GM23338 (cell line): Measurements from ENCODE around the gene SLC43A3. TPM values are rescaled to one million over a fixed set of nuclear protein-coding genes. Genes with fewer than 3 reads are reported as not detected.

Source experiments
- ATAC-seq: fragments of 200-7000 bp; cut with Tn5 transposase; 3 replicates; pipeline ENCODE4 v1.9.1; 2020
- DNase-seq: peaks from one replicate; pipeline ENCODE4 v3.0.0-alpha.2; 2015; ENCODE audit warnings: low spot score
- H2AFZ ChIP-seq: fragments of 200-600 bp; sonication (generic); 2 replicates; pipeline ENCODE4 v1.8.0; 2016; ENCODE audit warnings: antibody characterized with exemption, mild to moderate bottlenecking, moderate library complexity
- H3F3A ChIP-seq: fragments of 200-600 bp; sonication (generic); replicated peaks from 2 replicates; pipeline ENCODE4 v1.8.0; 2017; ENCODE audit warnings: antibody characterized with exemption, mixed run types, low read depth
- H3K27ac ChIP-seq: fragments of 200-600 bp; sonication (generic); 2 replicates; pipeline ENCODE4 v1.6.1; 2016; ENCODE audit warnings: low read depth
- H3K27me3 ChIP-seq: fragments of 200-600 bp; sonication (generic); 2 replicates; pipeline ENCODE4 v1.8.0; 2016; ENCODE audit warnings: mild to moderate bottlenecking, mixed run types, moderate library complexity; ENCODE audit not compliant: insufficient read depth
- H3K36me3 ChIP-seq: fragments of 200-600 bp; sonication (generic); 2 replicates; pipeline ENCODE4 v1.8.0; 2016; ENCODE audit warnings: mild to moderate bottlenecking; ENCODE audit not compliant: insufficient read depth
- H3K4me1 ChIP-seq: fragments of 200-600 bp; sonication (generic); 2 replicates; pipeline ENCODE4 v1.8.0; 2016; ENCODE audit warnings: mild to moderate bottlenecking, moderate library complexity; ENCODE audit not compliant: insufficient read depth
- H3K4me2 ChIP-seq: fragments of 200-600 bp; sonication (generic); 2 replicates; pipeline ENCODE4 v1.7.1; 2017; ENCODE audit warnings: mixed run types
- H3K4me3 ChIP-seq: fragments of 200-600 bp; sonication (generic); 2 replicates; pipeline ENCODE4 v1.6.1; 2016; ENCODE audit warnings: mixed run types
- H3K79me2 ChIP-seq: fragments of 200-600 bp; sonication (generic); replicated peaks from 2 replicates; pipeline ENCODE4 v1.8.0; 2017; ENCODE audit warnings: mild to moderate bottlenecking; ENCODE audit not compliant: insufficient read depth
- H3K9me2 ChIP-seq: fragments of 200-600 bp; sonication (generic); 2 replicates; pipeline ENCODE4 v1.8.0; 2017; ENCODE audit not compliant: insufficient read depth
- H4K20me1 ChIP-seq: fragments of 200-600 bp; sonication (generic); replicated peaks from 2 replicates; pipeline ENCODE4 v1.8.0; 2017; ENCODE audit warnings: mild to moderate bottlenecking; ENCODE audit not compliant: insufficient read depth
- H3K27ac Mint-ChIP-seq: 2 replicates; pipeline ENCODE4 v1.8.0; 2020; ENCODE audit warnings: inconsistent platforms, mild to moderate bottlenecking, moderate library complexity, mixed read lengths
- H3K27me3 Mint-ChIP-seq: 3 replicates; pipeline ENCODE4 v1.8.0; 2022; ENCODE audit warnings: low read depth, mild to moderate bottlenecking, moderate library complexity, mixed read lengths, inconsistent platforms; ENCODE audit not compliant: insufficient read depth, poor library complexity
- H3K36me3 Mint-ChIP-seq: 3 replicates; pipeline ENCODE4 v1.8.0; 2021; ENCODE audit warnings: low read depth, mild to moderate bottlenecking, inconsistent platforms, moderate library complexity, mixed read lengths
- H3K4me1 Mint-ChIP-seq: 3 replicates; pipeline ENCODE4 v1.8.0; 2020; ENCODE audit warnings: mild to moderate bottlenecking, inconsistent platforms, mixed read lengths
- H3K4me3 Mint-ChIP-seq: 3 replicates; pipeline ENCODE4 v1.8.0; 2021; ENCODE audit warnings: moderate library complexity, mild to moderate bottlenecking, inconsistent platforms, mixed read lengths
- H3K9me3 Mint-ChIP-seq: 3 replicates; pipeline ENCODE4 v1.8.0; 2020; ENCODE audit warnings: moderate library complexity, mild to moderate bottlenecking, inconsistent platforms, mixed read lengths
- CREB1 ChIP-seq: fragments of 250-450 bp; sonication (Bioruptor Pico); IDR thresholded peaks from 2 replicates; pipeline ENCODE4 v1.5.0; 2020; ENCODE audit warnings: low read depth, mild to moderate bottlenecking, moderate library complexity
- EZH2 ChIP-seq: fragments of 200-600 bp; sonication (generic); IDR thresholded peaks from one replicate; pipeline ENCODE4 v1.8.0; 2017; ENCODE audit warnings: antibody characterized with exemption, mild to moderate bottlenecking, low read depth; ENCODE audit not compliant: unreplicated experiment
- EZH2phosphoT487 ChIP-seq: fragments of 200-600 bp; sonication (generic); IDR thresholded peaks from one replicate; pipeline ENCODE4 v1.8.1; 2018; ENCODE audit warnings: antibody characterized with exemption; ENCODE audit not compliant: unreplicated experiment
- JUNB ChIP-seq: IDR thresholded peaks from one replicate; pipeline ENCODE4 v1.6.1; 2016; ENCODE audit warnings: antibody characterized with exemption; ENCODE audit not compliant: unreplicated experiment
- NANOG ChIP-seq: IDR thresholded peaks from 2 replicates; pipeline ENCODE4 v1.6.1; 2016; ENCODE audit warnings: antibody characterized with exemption, borderline replicate concordance
- POLR2AphosphoS5 ChIP-seq: IDR thresholded peaks from 2 replicates; pipeline ENCODE4 v1.6.1; 2016; ENCODE audit warnings: antibody characterized with exemption, low read depth
- STAT1 ChIP-seq: IDR thresholded peaks from one replicate; pipeline ENCODE4 v1.6.1; 2016; ENCODE audit warnings: antibody characterized with exemption; ENCODE audit not compliant: unreplicated experiment
- ZNF114 ChIP-seq: fragments of 250-450 bp; sonication (Bioruptor Pico); IDR thresholded peaks from 2 replicates; pipeline ENCODE4 v1.5.0; 2020; ENCODE audit warnings: mild to moderate bottlenecking, moderate library complexity
- ZNF331 ChIP-seq: fragments of 250-450 bp; sonication (Bioruptor Pico); IDR thresholded peaks from 2 replicates; pipeline ENCODE4 v1.5.0; 2020; ENCODE audit warnings: low read depth, mild to moderate bottlenecking, moderate library complexity
- polyA plus RNA-seq: library from polyadenylated mRNA; unstranded; fragments of >200 nt; fragmentation: Nextera tagmentation; extraction: Ambion mirVana; gene quantifications from 2 replicates; pipeline ENCODE4 v1.2.1, GENCODE V29; 2016
- total RNA-seq: library from RNA; depleted of rRNA; stranded (reverse); fragments of >200 nt; shearing (Covaris generic); gene quantifications from 2 replicates; pipeline ENCODE4 v1.2.3, GENCODE V29; 2014
- TF ChIP-seq, protein P1 (sequence below), 2 experiments: fragments of 200-600 bp in 1 of 2; sonication (generic) in 1 of 2; conservative IDR thresholded peaks; 2 replicates each; pipeline versions ENCODE4 v1.5.1 to v1.6.1; 2016 to 2017; ENCODE audit warnings: antibody characterized with exemption in 2 of 2, low read depth in 2 of 2, mild to moderate bottlenecking in 2 of 2, moderate library complexity in 1 of 2
- TF ChIP-seq, protein P2 (sequence below): IDR thresholded peaks from 2 replicates; pipeline ENCODE4 v1.6.1; 2016; ENCODE audit warnings: antibody characterized with exemption
- TF ChIP-seq, protein P3 (sequence below): fragments of 250-450 bp; sonication (Bioruptor Pico); IDR thresholded peaks from 2 replicates; pipeline ENCODE4 v1.5.0; 2020; ENCODE audit warnings: mild to moderate bottlenecking, moderate library complexity
- TF ChIP-seq, protein P4 (sequence below): IDR thresholded peaks from one replicate; pipeline ENCODE4 v1.6.1; 2018; ENCODE audit warnings: antibody characterized with exemption; ENCODE audit not compliant: unreplicated experiment

SLC43A3 gene
- total and polyA plus RNA-seq, 2 experiments from 2014 or later: 14.3 to 24.8 TPM

DNA sequence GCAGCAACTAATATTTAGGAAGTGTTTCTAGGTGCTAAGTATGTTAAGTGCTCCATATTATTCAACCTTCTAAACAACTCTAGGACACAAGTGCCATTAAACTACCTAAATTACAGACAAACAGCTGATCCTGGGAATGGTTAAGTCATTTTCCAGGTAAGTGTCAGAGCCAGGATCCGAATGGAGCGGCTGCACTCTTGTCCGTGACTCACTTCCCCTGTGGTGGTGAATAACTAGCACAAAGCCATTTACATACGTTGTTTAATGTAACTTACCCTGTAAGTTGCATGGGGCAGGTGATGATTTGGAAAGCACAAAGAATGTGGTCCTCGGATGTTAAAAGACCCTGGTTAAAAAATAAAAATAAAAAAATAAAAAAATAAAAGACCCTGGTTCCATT lies 27.7 kb downstream of the SLC43A3 start:
- DNase-seq: no peak
- Histone ChIP-seq H4K20me1 (no peaks in the 10 kb centered on the region), H3K9me2 (no peaks in the 10 kb centered on the region; the same call in 1 of the 2 replicates), H3K4me2 (no peak overlapping the region), H3F3A (no peaks in the 10 kb centered on the region), H3K4me1 (no peaks in the 10 kb centered on the region), H3K27ac (no peak overlapping the region), H2AFZ (no peak overlapping the region), H3K36me3 (no peaks in the 10 kb centered on the region), H3K27me3 (no peaks in the 10 kb centered on the region), H3K4me3 (no peak overlapping the region), H3K79me2 (no peaks in the 10 kb centered on the region)
- Mint-ChIP-seq H3K36me3 (no peaks in the 10 kb centered on the region), H3K9me3 (no peaks in the 10 kb centered on the region), H3K27me3 (peaks cover 2% of the 10 kb centered on the region), H3K27ac (no peak overlapping the region), H3K4me1 (no peaks in the 10 kb centered on the region), H3K4me3 (no peak overlapping the region)
- TF ChIP-seq, protein P1, sequence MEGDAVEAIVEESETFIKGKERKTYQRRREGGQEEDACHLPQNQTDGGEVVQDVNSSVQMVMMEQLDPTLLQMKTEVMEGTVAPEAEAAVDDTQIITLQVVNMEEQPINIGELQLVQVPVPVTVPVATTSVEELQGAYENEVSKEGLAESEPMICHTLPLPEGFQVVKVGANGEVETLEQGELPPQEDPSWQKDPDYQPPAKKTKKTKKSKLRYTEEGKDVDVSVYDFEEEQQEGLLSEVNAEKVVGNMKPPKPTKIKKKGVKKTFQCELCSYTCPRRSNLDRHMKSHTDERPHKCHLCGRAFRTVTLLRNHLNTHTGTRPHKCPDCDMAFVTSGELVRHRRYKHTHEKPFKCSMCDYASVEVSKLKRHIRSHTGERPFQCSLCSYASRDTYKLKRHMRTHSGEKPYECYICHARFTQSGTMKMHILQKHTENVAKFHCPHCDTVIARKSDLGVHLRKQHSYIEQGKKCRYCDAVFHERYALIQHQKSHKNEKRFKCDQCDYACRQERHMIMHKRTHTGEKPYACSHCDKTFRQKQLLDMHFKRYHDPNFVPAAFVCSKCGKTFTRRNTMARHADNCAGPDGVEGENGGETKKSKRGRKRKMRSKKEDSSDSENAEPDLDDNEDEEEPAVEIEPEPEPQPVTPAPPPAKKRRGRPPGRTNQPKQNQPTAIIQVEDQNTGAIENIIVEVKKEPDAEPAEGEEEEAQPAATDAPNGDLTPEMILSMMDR (conservative IDR thresholded peaks at IDR 0.05; ENCODE audit: low read depth in 2 of 2): no peak
- TF ChIP-seq ZNF114 (CRISPR knock-in tag): no peak
- TF ChIP-seq CREB1: no peak
- TF ChIP-seq, protein P2, sequence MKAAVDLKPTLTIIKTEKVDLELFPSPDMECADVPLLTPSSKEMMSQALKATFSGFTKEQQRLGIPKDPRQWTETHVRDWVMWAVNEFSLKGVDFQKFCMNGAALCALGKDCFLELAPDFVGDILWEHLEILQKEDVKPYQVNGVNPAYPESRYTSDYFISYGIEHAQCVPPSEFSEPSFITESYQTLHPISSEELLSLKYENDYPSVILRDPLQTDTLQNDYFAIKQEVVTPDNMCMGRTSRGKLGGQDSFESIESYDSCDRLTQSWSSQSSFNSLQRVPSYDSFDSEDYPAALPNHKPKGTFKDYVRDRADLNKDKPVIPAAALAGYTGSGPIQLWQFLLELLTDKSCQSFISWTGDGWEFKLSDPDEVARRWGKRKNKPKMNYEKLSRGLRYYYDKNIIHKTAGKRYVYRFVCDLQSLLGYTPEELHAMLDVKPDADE: no peak
- TF ChIP-seq EZH2: no peak
- no peak for TF ChIP-seq ZNF331 (CRISPR knock-in tag)
- TF ChIP-seq STAT1: no peak
- TF ChIP-seq NANOG: no peak
- TF ChIP-seq JUNB: no peak
- no peak for TF ChIP-seq EZH2phosphoT487
- TF ChIP-seq, protein P3, sequence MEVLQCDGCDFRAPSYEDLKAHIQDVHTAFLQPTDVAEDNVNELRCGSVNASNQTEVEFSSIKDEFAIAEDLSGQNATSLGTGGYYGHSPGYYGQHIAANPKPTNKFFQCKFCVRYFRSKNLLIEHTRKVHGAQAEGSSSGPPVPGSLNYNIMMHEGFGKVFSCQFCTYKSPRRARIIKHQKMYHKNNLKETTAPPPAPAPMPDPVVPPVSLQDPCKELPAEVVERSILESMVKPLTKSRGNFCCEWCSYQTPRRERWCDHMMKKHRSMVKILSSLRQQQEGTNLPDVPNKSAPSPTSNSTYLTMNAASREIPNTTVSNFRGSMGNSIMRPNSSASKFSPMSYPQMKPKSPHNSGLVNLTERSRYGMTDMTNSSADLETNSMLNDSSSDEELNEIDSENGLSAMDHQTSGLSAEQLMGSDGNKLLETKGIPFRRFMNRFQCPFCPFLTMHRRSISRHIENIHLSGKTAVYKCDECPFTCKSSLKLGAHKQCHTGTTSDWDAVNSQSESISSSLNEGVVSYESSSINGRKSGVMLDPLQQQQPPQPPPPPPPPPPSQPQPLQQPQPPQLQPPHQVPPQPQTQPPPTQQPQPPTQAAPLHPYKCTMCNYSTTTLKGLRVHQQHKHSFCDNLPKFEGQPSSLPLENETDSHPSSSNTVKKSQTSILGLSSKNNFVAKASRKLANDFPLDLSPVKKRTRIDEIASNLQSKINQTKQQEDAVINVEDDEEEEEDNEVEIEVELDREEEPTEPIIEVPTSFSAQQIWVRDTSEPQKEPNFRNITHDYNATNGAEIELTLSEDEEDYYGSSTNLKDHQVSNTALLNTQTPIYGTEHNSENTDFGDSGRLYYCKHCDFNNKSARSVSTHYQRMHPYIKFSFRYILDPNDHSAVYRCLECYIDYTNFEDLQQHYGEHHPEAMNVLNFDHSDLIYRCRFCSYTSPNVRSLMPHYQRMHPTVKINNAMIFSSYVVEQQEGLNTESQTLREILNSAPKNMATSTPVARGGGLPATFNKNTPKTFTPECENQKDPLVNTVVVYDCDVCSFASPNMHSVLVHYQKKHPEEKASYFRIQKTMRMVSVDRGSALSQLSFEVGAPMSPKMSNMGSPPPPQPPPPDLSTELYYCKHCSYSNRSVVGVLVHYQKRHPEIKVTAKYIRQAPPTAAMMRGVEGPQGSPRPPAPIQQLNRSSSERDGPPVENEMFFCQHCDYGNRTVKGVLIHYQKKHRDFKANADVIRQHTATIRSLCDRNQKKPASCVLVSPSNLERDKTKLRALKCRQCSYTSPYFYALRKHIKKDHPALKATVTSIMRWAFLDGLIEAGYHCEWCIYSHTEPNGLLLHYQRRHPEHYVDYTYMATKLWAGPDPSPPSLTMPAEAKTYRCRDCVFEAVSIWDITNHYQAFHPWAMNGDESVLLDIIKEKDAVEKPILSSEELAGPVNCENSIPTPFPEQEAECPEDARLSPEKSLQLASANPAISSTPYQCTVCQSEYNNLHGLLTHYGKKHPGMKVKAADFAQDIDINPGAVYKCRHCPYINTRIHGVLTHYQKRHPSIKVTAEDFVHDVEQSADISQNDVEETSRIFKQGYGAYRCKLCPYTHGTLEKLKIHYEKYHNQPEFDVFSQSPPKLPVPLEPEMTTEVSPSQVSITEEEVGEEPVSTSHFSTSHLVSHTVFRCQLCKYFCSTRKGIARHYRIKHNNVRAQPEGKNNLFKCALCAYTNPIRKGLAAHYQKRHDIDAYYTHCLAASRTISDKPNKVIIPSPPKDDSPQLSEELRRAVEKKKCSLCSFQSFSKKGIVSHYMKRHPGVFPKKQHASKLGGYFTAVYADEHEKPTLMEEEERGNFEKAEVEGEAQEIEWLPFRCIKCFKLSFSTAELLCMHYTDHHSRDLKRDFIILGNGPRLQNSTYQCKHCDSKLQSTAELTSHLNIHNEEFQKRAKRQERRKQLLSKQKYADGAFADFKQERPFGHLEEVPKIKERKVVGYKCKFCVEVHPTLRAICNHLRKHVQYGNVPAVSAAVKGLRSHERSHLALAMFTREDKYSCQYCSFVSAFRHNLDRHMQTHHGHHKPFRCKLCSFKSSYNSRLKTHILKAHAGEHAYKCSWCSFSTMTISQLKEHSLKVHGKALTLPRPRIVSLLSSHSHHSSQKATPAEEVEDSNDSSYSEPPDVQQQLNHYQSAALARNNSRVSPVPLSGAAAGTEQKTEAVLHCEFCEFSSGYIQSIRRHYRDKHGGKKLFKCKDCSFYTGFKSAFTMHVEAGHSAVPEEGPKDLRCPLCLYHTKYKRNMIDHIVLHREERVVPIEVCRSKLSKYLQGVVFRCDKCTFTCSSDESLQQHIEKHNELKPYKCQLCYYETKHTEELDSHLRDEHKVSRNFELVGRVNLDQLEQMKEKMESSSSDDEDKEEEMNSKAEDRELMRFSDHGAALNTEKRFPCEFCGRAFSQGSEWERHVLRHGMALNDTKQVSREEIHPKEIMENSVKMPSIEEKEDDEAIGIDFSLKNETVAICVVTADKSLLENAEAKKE (CRISPR knock-in tag): no peak
- no peak for TF ChIP-seq POLR2AphosphoS5
- TF ChIP-seq, protein P4, sequence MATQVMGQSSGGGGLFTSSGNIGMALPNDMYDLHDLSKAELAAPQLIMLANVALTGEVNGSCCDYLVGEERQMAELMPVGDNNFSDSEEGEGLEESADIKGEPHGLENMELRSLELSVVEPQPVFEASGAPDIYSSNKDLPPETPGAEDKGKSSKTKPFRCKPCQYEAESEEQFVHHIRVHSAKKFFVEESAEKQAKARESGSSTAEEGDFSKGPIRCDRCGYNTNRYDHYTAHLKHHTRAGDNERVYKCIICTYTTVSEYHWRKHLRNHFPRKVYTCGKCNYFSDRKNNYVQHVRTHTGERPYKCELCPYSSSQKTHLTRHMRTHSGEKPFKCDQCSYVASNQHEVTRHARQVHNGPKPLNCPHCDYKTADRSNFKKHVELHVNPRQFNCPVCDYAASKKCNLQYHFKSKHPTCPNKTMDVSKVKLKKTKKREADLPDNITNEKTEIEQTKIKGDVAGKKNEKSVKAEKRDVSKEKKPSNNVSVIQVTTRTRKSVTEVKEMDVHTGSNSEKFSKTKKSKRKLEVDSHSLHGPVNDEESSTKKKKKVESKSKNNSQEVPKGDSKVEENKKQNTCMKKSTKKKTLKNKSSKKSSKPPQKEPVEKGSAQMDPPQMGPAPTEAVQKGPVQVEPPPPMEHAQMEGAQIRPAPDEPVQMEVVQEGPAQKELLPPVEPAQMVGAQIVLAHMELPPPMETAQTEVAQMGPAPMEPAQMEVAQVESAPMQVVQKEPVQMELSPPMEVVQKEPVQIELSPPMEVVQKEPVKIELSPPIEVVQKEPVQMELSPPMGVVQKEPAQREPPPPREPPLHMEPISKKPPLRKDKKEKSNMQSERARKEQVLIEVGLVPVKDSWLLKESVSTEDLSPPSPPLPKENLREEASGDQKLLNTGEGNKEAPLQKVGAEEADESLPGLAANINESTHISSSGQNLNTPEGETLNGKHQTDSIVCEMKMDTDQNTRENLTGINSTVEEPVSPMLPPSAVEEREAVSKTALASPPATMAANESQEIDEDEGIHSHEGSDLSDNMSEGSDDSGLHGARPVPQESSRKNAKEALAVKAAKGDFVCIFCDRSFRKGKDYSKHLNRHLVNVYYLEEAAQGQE: no peak
- ATAC-seq: no peak
